Activated naive CD8-positive, alpha-beta T cell treated with anti-CD3 and anti-CD28 coated beads for 36 hours (primary cell): Measurements from ENCODE around the gene MIR17HG. TPM values are rescaled to one million over a fixed set of nuclear protein-coding genes. Genes with fewer than 3 reads are reported as not detected.

ENCODE experiments used
- total RNA-seq, 2 experiments: library from RNA; stranded (reverse); gene quantifications; one replicate each; pipeline ENCODE4 v1.2.3, GENCODE V29; 2021

MIR17HG gene
- total RNA-seq, 2 experiments from 2014 or later, result 26.4 to 30.0 TPM

Other genes with a start within 250 kb of the MIR17HG start
- gene GPC5, start 50.9 kb downstream of the MIR17HG start, total RNA-seq, result under 1 TPM in 1 of 2 experiments, not detected in 1; 0.23 TPM